ENCODE data around the gene LAX1.
"Not testable (repeated sequence)": the region's sequence is repeated elsewhere in the genome, so short reads cannot be mapped to it uniquely, and the experiment has no call there.

The LAX1 gene, protein sequence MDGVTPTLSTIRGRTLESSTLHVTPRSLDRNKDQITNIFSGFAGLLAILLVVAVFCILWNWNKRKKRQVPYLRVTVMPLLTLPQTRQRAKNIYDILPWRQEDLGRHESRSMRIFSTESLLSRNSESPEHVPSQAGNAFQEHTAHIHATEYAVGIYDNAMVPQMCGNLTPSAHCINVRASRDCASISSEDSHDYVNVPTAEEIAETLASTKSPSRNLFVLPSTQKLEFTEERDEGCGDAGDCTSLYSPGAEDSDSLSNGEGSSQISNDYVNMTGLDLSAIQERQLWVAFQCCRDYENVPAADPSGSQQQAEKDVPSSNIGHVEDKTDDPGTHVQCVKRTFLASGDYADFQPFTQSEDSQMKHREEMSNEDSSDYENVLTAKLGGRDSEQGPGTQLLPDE

GRCh38 chr1:203765029-203765837 is at the start of gene LAX1:
Gene LAX1, plus strand, starts transcription at chr1:203765183. Its CDS starts 383 bp downstream, at chr1:203765566.
- peak; percentile 19 for DNase-seq

DNA sequence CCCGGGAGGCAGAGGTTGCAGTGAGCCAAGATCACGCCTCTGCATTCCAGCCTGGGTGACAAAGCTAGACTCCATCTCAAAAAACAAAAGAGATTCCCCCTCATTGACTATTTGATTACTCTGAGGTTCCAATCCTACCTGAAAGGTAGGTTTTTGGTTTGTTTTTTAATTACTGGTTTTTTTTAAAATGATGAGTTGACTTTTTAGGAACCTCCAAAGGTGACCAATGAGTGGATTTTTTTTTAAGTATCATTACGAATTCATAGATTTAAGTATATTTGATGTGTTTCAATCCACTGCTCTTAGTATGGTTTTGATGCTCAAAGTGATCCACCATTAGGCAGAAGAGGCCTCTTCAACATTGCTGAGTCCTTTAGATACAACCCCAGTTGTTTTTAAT is 47.9 kb upstream of the LAX1 start:
- DNase-seq: no peak

DNA sequence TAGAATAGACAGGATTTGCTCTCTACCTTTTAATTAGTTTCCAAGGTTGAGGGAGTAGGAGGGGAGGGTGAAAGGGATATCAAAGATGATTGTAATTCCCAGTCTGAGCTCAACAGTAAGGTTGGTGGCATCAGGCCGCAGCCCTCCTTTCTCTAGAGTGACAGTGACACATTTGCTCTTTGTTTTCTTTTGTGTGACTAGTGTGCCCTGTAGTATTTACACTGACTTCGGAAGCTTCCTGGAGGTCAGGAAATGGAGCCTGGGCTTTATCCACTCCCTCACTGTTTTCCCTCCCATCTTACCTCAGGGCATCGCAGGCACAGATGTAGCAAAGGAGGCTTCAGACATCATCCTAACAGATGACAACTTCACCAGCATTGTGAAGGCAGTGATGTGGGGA is 44.7 kb upstream of the LAX1 start:
- DNase-seq: no peak

- DNase-seq: peak; percentile 28
Measured at GRCh38 chr1:203722909-203723308, 42.1 kb upstream of the LAX1 start.

DNA sequence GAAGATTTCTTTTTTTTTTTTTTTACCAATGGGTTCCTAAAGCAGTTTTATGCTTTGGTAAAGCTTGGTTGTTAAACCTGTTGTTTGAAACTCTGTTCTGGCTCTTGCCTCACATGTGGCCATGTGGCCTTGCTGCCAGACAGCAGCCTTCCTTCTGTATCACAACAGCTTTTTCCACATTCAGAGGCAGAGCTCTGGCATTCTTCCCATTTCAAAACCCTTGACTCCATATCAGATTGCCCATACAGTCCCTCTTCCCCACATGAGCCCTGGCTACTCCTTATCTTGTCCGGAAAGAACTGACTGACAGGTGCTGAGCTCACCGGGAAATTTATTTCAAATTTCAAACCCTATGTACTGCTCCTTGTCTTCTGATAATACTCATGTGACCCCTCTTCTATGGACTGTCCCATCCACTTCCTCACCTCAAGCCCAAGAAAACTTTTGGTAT is 38.5 kb upstream of the LAX1 start:
- no peak for DNase-seq

- DNase-seq: no peak
Measured at GRCh38 chr1:203733009-203733863, 31.7 kb upstream of the LAX1 start.

DNA sequence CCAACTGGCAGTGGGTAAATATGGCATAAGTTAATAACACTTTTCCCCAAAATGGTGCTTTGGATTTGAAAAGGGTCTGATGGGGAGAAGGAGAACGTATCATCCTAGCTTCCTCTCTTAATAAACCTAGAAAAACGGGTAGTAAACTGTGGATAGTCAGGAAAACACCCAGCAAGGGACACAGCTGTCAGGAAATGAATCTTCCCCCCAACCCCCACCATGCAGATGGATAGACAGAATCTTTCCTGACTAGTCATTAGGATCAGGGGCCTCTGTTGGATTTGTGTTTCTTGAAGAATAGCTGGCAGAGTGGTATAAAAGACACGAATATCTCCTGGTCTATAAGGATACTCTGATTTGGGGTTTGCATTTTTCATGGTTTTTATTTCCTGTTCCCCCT is 22.5 kb upstream of the LAX1 start:
- no peak for DNase-seq

GRCh38 chr1:203743091-203743571 is 21.9 kb upstream of the LAX1 start:
- DNase-seq: no peak

DNA sequence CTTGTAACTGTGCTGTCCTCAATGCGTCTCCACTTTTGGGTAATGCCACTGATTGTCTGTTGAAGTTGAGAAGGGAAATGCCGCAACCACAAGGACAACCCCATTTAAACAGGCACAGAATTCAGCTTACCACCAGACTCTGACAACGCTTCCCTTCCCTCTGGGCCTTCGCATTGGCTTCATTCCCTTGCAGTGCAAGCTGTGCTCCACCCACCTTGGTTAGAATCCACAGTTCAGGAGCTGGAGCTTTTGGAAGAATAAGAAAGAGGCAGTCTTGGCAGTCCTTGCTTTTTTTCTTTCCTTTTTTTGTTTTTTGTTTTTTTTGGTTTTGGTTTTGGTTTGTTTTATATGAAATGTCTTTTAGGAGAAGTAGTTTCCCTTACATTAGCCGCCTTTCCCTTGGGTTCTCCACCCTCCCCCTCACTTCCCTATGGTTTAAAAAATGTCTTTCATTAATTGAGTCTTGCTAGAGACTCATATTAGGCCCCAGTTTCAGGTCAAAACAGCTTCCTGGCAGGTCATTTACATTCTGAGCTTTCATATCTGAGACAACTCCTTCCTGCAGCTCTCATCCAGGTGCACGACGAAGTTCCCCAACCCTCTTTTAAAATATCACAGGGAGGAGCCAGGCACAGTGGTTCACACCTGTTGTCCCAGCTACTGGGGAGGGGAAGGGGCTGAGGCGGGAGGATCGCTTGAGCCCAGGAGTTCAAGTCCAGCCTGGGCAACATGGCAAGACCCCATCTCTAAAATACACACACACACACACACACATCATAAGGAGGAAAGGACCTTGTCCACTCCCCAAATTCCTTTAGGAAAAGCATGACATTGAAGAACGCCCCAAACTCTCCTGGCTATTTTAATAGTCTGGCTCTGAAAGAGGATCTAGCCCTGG is 20.7 kb upstream of the LAX1 start:
- DNase-seq: peak; percentile 50

DNA sequence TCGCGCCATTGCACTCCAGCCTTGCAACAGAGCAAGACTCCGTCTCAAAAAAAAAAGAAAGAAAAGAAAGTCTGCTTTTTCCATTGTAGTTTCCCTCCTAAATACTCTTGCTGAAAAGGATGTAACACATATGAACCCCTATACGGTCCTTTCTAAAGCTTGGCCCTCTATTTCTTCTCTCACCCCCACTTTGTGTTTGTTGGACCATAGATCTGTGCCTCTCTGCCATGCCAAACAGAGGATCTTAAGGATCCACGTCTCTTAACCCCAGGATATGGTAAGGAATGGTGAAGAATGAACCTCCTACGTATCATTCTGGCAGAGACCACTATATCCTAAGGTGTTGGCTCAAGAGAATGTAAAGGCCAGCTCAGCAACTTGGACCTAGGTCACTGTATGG is 18.7 kb upstream of the LAX1 start:
- DNase-seq: no peak

- no peak for DNase-seq
Measured at GRCh38 chr1:203751051-203751450, 13.9 kb upstream of the LAX1 start.

DNA sequence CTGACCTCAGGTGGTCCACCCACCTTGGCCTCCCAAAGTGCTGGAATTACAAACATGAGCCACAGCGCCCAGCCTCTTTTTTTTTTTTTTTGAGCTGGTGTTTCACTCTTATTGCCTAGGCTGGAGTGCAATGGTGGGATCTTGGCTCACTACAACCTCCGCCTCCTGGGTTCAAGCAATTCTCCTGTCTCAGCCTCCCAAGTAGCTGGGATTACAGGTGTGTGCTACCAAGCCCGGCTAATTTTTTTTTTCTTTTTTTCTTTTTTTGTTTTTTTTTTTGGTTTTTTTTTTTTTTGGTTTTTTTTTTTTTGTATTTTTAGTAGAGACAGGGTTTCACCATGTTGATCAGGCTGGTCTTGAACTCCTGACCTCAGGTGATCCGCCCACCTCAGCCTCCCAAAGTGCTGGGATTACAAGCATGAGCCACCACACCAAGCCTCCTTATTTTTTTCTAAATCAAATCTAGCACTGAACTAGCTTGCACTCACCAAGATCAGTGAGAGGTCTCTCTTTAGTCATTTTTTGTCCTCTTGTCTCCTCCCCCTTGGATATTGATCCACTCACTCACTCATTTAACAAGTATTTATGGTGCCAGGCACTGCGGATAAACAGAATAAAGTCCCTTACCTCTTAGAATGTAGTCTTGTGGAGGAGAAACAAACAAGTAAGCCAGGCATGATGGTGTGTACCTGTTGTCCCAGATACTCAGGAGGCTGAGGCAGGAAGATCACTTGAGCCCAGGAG is 13.2 kb upstream of the LAX1 start:
- DNase-seq: not testable (repeated sequence)

GRCh38 chr1:203754455-203754864 is 10.5 kb upstream of the LAX1 start:
- no peak for DNase-seq

DNA sequence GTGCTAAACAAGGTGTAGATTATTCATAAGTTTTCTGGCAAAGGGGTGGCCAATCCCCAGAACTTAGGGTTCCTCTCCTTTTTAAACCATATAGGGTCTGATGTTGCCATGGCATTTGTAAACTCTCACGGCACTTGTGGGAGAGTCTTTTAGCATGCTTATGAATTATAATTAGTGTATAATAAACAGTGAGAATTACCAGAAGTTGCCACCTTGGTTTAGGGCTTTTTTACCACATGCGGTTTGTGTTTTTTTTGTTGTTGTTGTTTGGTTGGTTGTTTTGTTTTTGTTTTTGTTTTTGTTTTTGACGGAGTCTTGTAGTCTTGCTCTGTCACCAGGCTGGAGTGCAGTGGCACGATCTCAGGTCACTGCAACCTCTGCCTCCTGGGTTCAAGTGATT is 8.9 kb upstream of the LAX1 start:
- no peak for DNase-seq

- not testable (repeated sequence) for DNase-seq
Measured at GRCh38 chr1:203758749-203759148, 6.2 kb upstream of the LAX1 start.

GRCh38 chr1:203760506-203760905 is 4.5 kb upstream of the LAX1 start:
- no peak for DNase-seq

- not testable (repeated sequence) for DNase-seq
Measured at GRCh38 chr1:203761958-203762357, 3.0 kb upstream of the LAX1 start.

DNA sequence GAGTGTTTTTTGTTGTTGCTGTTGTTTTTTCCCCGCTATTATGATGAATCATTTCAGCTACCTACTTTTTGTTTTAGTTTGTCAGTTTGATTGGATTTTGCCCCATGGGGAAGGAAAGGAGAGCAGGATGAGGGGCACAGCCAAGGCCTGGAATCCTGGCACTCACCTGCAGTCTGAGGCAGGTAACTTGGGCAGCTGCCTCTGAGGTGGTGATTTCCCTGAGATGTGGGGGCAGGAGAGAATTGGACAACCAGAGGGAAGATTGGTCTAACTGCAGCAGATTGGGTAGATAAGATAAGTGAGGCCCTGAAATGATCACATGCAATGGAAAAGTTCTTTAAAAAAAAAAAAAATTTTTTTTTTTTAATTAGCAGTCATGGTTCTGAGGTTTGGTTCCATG is 1.5 kb upstream of the LAX1 start:
- DNase-seq: no peak

- no peak for DNase-seq
Measured at GRCh38 chr1:203764105-203765028, 616 bp upstream of the LAX1 start.

- no peak for DNase-seq
Measured at GRCh38 chr1:203768256-203768655, 3.3 kb downstream of the LAX1 start.

All from MV-4-11 (cell line).